Erythroblast (primary cell): Measurements from ENCODE around the gene UBE2F.
"Not testable (repeated sequence)": the region's sequence is repeated elsewhere in the genome, so short reads cannot be mapped to it uniquely, and the experiment has no call there.

Experiments used
- DNase-seq, 2 experiments: peaks; one replicate each; lab custom pipeline; 2025; lab: John Stamatoyannopoulos, UW
- GATA1 ChIP-seq: IDR thresholded peaks from 2 replicates; pipeline ENCODE4 v1.6.1; 2011; ENCODE audit warnings: low read depth, mild to moderate bottlenecking, control low read depth, low read length, moderate library complexity
- POLR2A ChIP-seq: IDR thresholded peaks from 2 replicates; pipeline ENCODE4 v1.6.1; 2011; ENCODE audit warnings: mild to moderate bottlenecking, low read length

UBE2F gene

DNA sequence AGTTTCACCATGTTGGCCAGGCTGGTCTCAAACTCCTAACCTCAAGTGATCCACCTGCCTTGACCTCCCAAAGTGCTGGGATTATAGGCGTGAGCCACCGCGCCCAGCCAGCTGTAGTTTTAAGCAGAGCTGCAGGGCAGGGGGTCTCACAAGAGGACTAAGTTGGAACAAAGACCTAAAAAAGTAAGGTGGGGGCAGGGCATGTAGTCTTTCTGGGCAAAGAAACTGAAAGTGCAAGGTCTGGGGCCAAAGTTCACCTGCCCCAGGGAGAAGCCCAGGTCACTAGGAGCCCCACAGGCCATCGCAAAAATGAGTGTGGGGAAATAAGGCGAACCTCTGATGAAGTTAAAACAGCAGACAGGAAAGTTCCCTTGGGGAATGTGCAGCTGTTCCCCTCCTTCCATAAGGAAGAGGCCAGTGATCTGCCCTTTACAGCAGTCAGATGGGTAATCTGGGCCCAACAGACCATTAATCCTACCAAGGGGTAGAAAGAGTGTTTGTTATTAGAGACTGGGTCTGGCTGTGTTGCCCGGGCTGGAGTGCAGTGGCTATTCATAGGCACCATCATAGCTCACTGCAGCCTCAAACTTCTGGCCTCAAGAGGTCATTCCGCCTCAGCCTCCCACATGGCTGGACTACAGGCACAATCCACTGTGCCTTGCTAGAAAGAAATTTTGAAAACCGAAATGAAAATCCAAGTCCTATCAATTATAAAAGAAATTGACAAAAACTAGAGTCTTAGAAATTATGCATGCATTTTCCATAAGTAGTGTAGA, 96.8 kb downstream of the UBE2F start:
- no peak for DNase-seq
- TF ChIP-seq GATA1 (no peak), POLR2A (no peak)

DNA sequence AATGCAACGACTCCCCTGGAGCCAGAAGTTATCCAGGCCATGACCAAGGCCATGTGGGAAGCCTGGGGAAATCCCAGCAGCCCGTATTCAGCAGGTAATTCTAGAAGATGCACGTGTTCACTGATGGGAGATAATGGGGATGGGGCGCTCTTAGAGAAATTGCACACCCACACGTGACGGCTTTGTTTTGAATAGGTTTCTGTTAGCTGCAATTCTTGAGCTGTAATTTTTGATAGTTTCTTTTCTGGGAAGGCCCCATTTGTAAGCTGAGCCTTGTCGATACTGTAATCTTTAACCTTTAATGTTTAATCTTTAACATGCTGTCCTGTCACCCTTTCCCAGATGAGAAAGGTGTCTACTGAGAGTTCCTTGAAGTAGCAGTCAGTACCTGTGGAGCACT, 97.6 kb downstream of the UBE2F start:
- no peak for TF ChIP-seq GATA1
- TF ChIP-seq POLR2A: no peak
- DNase-seq: no peak

DNA sequence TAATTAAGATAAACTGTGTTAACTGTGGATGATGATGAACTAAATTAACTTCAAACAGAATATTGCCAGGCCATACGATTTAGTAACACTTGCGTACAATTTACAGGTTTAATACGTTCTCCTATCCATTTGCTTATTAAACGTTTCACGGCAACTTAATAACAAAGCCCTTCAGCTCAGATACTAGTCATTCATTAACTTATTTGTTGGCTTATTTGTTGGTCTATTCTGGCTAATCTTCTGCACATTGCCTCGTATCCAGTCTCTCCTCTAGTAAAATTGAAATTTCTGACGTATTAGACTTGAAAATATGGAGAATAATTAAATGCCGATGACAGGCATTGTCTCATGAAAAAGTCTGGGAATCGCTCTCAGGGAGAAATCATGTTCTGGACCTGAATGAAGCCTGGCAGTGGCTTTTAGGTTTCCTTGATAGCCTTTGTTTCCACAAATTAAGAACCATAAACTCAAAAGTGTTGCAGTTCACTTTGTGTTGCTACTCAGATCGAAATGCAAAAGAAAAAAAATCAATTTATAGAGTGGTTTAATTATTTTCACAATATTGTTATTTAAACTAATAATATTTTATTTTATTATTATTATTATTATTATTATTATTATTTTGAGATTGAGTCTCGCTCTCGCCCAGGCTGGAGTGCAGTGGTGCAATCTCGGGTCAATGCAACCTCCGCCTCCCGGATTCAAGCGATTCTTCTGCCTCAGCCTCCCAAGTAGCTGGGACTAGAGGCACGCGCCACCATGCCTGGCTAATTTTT, 98.4 kb downstream of the UBE2F start:
- DNase-seq: no peak
- TF ChIP-seq POLR2A: no peak
- no peak for TF ChIP-seq GATA1

DNA sequence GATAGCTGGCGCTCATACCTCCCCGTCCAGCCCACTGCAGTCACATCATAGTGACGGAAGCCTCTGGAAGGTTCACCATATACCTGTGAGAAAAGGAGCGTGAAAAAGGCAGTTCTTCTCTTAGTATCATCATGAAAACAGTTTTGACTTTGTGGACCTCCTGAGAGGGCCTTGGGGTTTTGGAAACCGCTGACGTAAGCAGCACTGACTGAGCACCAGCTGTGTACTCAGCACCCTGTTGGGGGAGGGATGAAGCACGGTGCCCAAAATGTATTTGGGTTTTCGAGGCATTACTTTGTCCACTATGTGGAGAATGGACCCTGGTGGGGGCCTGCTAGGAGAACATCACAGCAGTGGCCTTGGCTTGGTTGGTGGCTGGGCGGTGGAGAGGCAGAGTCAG, 99.4 kb downstream of the UBE2F start:
- DNase-seq: no peak
- TF ChIP-seq POLR2A (no peak), GATA1 (no peak)

DNA sequence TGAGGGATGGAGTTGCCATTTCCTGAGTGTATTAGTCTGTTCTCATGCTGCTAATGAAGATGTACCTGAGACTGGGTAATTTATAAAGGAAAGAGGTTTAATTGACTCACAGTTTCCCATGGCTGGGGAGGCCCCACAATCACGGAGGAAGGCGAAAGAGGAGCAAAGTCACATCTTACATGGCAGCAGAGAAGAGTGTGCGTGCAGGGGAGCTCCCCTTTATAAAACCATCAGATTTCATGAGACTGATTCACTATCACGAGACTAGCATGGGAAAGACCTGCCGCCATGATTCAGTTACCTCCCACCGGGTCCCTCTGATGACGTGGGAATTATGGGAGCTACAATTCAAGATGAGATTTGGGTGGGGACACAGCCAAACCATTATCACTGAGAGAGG, 99.9 kb downstream of the UBE2F start:
- not testable (repeated sequence) for DNase-seq

DNA sequence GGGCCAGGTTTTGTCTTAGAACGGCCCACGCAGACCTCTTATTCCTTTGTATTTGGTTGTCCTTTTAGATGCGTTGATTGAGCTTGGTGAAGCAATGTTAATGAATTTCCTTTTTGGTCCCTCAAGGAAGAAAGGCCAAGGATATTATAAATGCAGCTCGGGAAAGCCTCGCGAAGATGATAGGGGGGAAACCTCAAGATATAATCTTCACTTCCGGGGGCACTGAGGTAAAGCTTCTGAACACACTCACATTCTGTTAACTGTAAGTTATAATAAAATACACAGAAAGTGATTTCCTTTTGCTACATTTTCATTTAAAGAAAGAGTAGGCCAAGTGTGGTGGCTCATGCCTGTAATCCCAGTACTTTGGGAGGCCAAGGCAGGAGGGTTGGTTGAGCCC, 101.1 kb downstream of the UBE2F start:
- TF ChIP-seq POLR2A (no peak), GATA1 (no peak)
- DNase-seq: no peak

DNA sequence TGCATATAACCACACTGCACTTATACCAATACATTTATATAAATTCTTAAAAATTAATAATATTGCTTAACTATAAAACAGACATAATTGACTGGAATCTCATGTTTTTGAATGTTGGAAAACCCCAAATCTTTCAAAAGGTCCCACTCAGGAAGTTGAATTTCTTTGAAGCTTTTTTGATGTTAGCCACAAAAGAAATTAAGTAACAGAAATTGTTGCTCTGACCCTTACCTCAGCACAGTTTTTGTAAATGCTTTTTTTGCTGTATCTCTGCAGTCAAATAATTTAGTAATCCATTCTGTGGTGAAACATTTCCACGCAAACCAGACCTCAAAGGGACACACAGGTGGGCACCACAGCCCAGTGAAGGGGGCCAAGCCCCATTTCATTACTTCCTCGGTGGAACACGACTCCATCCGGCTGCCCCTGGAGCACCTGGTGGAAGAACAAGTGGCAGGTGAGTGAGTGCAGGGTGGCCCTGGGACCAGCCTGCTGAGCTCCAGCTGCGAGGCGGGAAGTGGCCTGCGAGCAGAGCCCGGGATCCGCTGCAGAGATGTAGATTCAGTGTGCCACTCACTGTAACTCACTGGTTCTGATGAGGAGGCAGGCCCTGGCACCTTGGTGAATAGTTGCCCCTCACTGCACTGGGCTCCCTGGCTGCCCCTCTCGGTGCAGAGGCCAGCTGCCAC, 102.4 kb downstream of the UBE2F start:
- DNase-seq: no peak
- no peak for TF ChIP-seq GATA1
- TF ChIP-seq POLR2A: no peak

DNA sequence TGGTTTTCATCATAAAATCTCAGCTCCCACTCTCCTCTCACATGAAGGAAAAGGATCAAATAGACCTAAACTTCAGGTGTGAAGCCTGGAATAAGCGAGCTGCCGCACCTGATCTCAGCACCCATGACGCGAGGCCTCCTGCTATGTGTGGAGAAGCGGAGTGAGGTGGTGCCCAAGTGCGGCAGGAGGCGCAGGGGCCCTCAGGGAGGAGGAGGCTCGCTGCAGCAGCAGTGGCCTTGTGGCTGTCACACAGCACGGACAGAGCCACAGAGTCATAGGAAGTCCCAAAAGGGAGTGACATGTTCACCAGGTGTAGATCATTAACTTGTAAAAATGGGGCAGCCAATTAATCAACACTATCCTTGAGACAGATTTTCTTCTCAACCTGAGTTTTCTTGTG, 103.1 kb downstream of the UBE2F start:
- no peak for DNase-seq
- TF ChIP-seq GATA1 (no peak), POLR2A (no peak)

DNA sequence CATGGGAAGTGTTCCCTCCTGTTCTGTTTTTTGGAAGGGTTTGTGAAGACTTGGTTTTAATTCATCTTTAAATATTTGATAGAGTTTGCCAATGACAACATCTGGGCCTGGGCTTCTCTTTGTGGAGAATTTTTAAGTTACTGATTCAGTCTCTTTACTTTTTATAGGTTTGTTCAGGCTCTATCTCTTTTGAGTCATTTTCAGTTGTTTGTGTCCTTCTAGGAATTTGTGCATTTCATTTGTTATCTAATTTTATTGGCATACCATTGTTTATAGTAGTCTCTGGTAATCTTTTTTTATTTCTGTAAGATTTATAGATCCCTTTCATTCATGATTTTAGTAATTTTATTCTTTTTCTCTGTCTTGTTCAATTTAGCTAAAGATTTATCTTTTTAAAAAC, 108.6 kb downstream of the UBE2F start:
- TF ChIP-seq GATA1: no peak
- no peak for TF ChIP-seq POLR2A
- no peak for DNase-seq

DNA sequence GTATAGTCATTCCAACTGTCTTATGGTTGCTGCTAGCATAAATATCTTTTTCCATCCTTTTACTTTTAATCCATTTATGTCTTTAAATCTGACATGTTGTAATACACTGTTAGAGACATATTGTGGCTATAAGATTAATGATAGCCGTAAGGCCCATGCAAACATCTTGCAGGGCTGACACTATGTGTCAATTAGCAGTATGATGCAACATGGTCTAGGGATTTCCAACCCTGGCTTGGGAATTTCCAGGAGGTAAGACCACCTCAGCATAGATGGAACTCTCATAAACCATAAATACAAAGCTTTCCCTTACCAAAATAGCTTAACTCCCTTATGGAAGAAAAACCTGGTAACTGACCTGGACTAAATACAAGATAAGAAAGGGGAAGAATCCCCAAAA, 110.5 kb downstream of the UBE2F start:
- no peak for TF ChIP-seq GATA1
- no peak for TF ChIP-seq POLR2A
- DNase-seq: no peak

DNA sequence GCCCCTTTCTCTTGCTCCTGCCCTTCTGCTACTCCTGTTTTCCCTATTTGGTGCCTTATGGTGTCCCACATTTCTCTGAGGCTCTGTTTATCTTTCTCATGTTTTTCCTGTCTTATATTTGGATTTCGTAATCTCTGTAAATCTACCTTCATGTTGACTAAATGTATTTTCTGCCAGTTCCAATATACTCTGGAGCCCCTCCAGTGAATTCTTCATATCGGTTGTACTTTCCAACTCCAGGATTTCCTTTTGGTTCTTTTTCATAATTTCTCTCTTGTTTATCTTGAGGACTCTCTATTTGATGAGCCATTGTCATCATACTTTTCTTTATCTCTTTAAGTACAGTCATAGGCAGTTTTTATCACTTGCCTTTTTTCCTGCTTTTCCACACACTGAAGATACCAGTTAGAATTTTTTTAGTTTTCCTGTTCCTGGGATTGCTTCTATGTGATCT, 113.1 kb downstream of the UBE2F start:
- DNase-seq: no peak

DNA sequence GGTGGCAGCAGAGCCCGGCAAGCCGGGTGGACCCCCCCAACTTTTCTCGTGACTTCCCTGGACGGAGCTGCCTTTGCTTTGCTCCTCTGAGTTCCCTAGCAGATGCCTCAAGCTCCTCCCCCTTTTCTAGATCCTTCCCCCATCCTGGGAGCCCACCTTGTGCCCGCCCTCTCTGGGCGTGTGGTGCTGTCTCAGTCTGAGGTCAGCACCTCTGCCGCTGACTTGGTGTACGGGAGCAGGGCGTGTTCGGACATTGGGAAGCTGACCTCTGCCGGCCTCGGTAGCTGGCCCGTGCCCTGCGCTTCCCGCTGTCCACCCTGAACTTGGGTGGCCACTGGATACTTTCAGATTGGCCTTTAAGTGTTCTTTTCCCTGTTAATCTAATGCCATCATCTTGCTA, 113.7 kb downstream of the UBE2F start:
- TF ChIP-seq POLR2A (no peak), GATA1 (no peak)
- no peak for DNase-seq

More for the DNA sequence above, 113.1 kb downstream of the UBE2F start:
- no peak for TF ChIP-seq GATA1
- TF ChIP-seq POLR2A: no peak

DNA sequence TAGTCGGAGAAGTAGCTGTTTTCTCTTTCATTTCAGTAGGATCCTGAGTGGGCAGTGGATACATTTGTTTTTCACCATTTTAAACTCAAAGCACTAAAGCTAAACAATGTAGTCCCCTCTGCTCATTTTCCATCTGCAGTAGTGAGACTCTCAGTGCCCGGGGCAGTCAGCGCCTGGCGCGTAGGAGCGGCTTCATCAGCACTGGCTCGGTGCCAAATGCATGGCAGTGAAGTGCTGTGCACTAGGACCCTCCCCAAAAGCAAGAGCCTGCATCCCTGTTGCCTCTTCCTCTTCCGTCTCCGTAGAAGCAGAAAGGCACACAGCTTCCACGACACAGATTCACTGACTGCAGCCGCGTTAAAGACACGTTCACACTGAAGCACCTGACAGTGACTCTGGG, 114.3 kb downstream of the UBE2F start:
- TF ChIP-seq POLR2A (no peak), GATA1 (no peak)
- no peak for DNase-seq

DNA sequence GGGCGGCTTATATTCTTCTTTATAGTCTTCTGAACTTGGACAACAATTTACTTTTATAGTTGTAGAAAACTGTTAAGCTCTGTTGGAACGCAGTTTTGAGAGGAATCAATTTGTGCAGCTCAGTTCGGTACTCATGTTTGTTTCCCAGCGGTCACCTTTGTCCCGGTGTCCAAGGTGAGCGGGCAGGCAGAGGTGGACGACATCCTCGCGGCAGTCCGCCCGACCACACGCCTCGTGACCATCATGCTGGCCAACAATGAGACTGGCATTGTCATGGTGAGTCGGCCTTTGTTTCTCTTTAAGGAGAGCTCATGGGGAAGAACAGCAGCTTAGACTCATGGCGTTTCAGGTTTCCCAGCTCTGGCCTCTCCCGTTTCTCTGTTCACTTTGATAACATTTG, 114.7 kb downstream of the UBE2F start:
- TF ChIP-seq POLR2A (no peak), GATA1 (no peak)
- DNase-seq: no peak
